K562 (cell line): Measurements from ENCODE around the gene FAM187B. TPM values are rescaled to one million over a fixed set of nuclear protein-coding genes. Genes with fewer than 3 reads are reported as not detected.

Source experiments
- ATAC-seq: fragments of 200-7000 bp; cut with Tn5 transposase; 3 replicates; pipeline ENCODE4 v1.9.1; 2020; ENCODE audit warnings: moderate library complexity
- BruUV-seq: library from RNA; stranded (reverse); fragments of 400-500 nt; replicated peaks from 2 replicates; lab custom pipeline; 2021; lab: Mats Ljungman, UMichigan
- CTCF ChIA-PET: fragments of 300-600 bp; formaldehyde crosslinking; extraction: SDS; loops from one replicate; lab custom pipeline; 2021; ENCODE audit warnings: low intra/inter-chr PET ratio; lab: Yijun Ruan, JAX
- POLR2A ChIA-PET: fragments of 300-600, 350-650 bp; sonication (Branson Sonifier 250); formaldehyde crosslinking; extraction: SDS; loops from one replicate; lab custom pipeline; 2021; ENCODE audit warnings: antibody characterized with exemption, inconsistent platforms; lab: Yijun Ruan, JAX
- DNase-seq, 4 experiments: peaks; one replicate each; pipeline versions ENCODE4 v3.0.0 to v3.0.0-alpha.2; 2011 to 2018; ENCODE audit warnings: low spot score in 3 of 4, mixed read lengths in 3 of 4; ENCODE audit errors: extremely low read depth in 1 of 4
- FAIRE-seq: peaks from 2 replicates; lab custom pipeline; 2011; peaks lifted over from hg19 to GRCh38; lab: Jason Lieb, UNC
- H2AFZ ChIP-seq: 2 replicates; pipeline ENCODE4 v1.6.0; 2011; ENCODE audit warnings: low read depth, low read length, control low read depth, inconsistent platforms
- H3K27ac ChIP-seq: fragments of 200-600 bp; 3 replicates; pipeline ENCODE4 v1.8.0; 2011; ENCODE audit warnings: low read depth, mild to moderate bottlenecking, control low read depth, inconsistent platforms, low read length, moderate library complexity, mixed read lengths; ENCODE audit errors: extremely low read depth
- H3K27me3 ChIP-seq, 2 experiments: fragments of 300-600 bp in 1 of 2; 2 replicates in 1 of 2; 3 replicates in 1 of 2; pipeline versions ENCODE4 v1.6.0 to v1.8.0; 2011; ENCODE audit warnings: inconsistent platforms in 2 of 2, low read length in 2 of 2, mild to moderate bottlenecking in 1 of 2, mixed read lengths in 1 of 2, moderate library complexity in 1 of 2; ENCODE audit not compliant: control insufficient read depth in 2 of 2, insufficient read depth in 2 of 2
- H3K36me3 ChIP-seq: fragments of 300-600 bp; 3 replicates; pipeline ENCODE4 v1.8.0; 2011; ENCODE audit warnings: mild to moderate bottlenecking, low read length, inconsistent platforms; ENCODE audit not compliant: control insufficient read depth, insufficient read depth
- H3K4me1 ChIP-seq, 2 experiments: fragments of 200-600 bp in 1 of 2; replicated peaks in 1 of 2; 2 replicates in 1 of 2; 3 replicates in 1 of 2; pipeline versions ENCODE4 v1.5.1 to v1.8.0; 2011; ENCODE audit warnings: inconsistent platforms in 2 of 2, low read length in 2 of 2, mild to moderate bottlenecking in 1 of 2, mixed read lengths in 1 of 2, moderate library complexity in 1 of 2; ENCODE audit not compliant: control insufficient read depth in 2 of 2, insufficient read depth in 2 of 2
- H3K4me2 ChIP-seq: 2 replicates; pipeline ENCODE4 v1.6.1; 2011; ENCODE audit warnings: low read length, control low read depth, inconsistent platforms, mixed read lengths; ENCODE audit not compliant: insufficient read depth
- H3K4me3 ChIP-seq: fragments of 200-600 bp; sonication (generic), shearing (Covaris generic); 2 replicates; pipeline ENCODE4 v1.5.1; 2016; ENCODE audit warnings: control low read depth, inconsistent platforms
- H3K79me2 ChIP-seq: fragments of 200-600 bp; 3 replicates; pipeline ENCODE4 v1.8.0; 2011; ENCODE audit warnings: low read length, inconsistent platforms; ENCODE audit not compliant: control insufficient read depth, insufficient read depth
- H3K9ac ChIP-seq, 2 experiments: 2 replicates each; pipeline versions ENCODE4 v1.6.0 to v1.6.1; 2011; ENCODE audit warnings: low read depth in 2 of 2, low read length in 2 of 2, control low read depth in 1 of 2, inconsistent platforms in 1 of 2, mild to moderate bottlenecking in 1 of 2, mixed read lengths in 1 of 2; ENCODE audit not compliant: insufficient read depth in 1 of 2
- H3K9me1 ChIP-seq: one replicate; pipeline ENCODE4 v1.6.0; 2011; ENCODE audit warnings: inconsistent platforms, mild to moderate bottlenecking, low read length, moderate library complexity; ENCODE audit not compliant: control insufficient read depth, insufficient read depth
- H3K9me3 ChIP-seq: replicated peaks from 2 replicates; pipeline ENCODE4 v1.5.1; 2011; ENCODE audit warnings: low read depth, low read length, inconsistent platforms; ENCODE audit not compliant: control insufficient read depth, insufficient read depth
- H4K20me1 ChIP-seq: replicated peaks from 2 replicates; pipeline ENCODE4 v1.6.1; 2011; ENCODE audit warnings: low read length, inconsistent platforms, mixed read lengths; ENCODE audit not compliant: control insufficient read depth, insufficient read depth
- BHLHE40 ChIP-seq: IDR thresholded peaks from 2 replicates; pipeline ENCODE4 v1.6.1; 2011; ENCODE audit warnings: low read length, improper control_type of control experiment
- CBFA2T3 ChIP-seq: fragments of 450-650 bp; IDR thresholded peaks from 2 replicates; pipeline ENCODE4 v1.6.1; 2017
- EP400 ChIP-seq: fragments of 450-650 bp; IDR thresholded peaks from 2 replicates; pipeline ENCODE4 v1.6.1; 2017; ENCODE audit warnings: antibody characterized with exemption, mild to moderate bottlenecking, moderate library complexity
- GTF2E2 ChIP-seq: fragments of 200-800 bp; sonication (Bioruptor generic); IDR thresholded peaks from 2 replicates; pipeline ENCODE4 v1.6.1; 2016; ENCODE audit warnings: missing genetic modification characterization, missing compliant biosample characterization
- KDM1A ChIP-seq, 2 experiments: fragments of 450-650 bp; IDR thresholded peaks; 2 replicates each; pipeline ENCODE4 v1.6.1; 2016; ENCODE audit warnings: mild to moderate bottlenecking in 2 of 2
- NCOR1 ChIP-seq: fragments of 450-650 bp; IDR thresholded peaks from 2 replicates; pipeline ENCODE4 v1.6.1; 2016; ENCODE audit warnings: mild to moderate bottlenecking, moderate library complexity
- NFATC3 ChIP-seq: fragments of 450-650 bp; IDR thresholded peaks from 2 replicates; pipeline ENCODE4 v1.6.1; 2017; ENCODE audit warnings: mild to moderate bottlenecking
- NFE2L1 ChIP-seq: fragments of 450-650 bp; IDR thresholded peaks from 2 replicates; pipeline ENCODE4 v1.6.1; 2016; ENCODE audit warnings: missing genetic modification characterization, low read depth, mild to moderate bottlenecking, missing compliant biosample characterization, moderate library complexity, borderline replicate concordance
- NFRKB ChIP-seq: fragments of 450-650 bp; IDR thresholded peaks from 2 replicates; pipeline ENCODE4 v1.6.1; 2016; ENCODE audit warnings: low read depth
- NR2C2 ChIP-seq, 2 experiments: fragments of 200-800 bp in 1 of 2; sonication (Bioruptor generic) in 1 of 2; sonication (generic) in 1 of 2; formaldehyde crosslinking in 1 of 2; IDR thresholded peaks; 2 replicates each; pipeline versions ENCODE4 v1.6.1 to v1.8.0; 2016 to 2022; ENCODE audit warnings: mild to moderate bottlenecking in 1 of 2, missing compliant biosample characterization in 1 of 2, missing genetic modification characterization in 1 of 2, missing genetic modification reagents in 1 of 2
- PHF20 ChIP-seq: fragments of 450-650 bp; IDR thresholded peaks from 2 replicates; pipeline ENCODE4 v1.6.1; 2018; ENCODE audit not compliant: partially characterized antibody
- SAP30 ChIP-seq: fragments of 200-600 bp; sonication (generic); IDR thresholded peaks from 2 replicates; pipeline ENCODE4 v1.6.1; 2012; ENCODE audit warnings: borderline replicate concordance, low read depth, mild to moderate bottlenecking, moderate library complexity, low read length, control low read depth, inconsistent platforms; ENCODE audit not compliant: insufficient read depth, poor library complexity, severe bottlenecking
- TCF7L2 ChIP-seq: fragments of 150-350 bp; IDR thresholded peaks from 2 replicates; pipeline ENCODE4 v1.6.1; 2016; ENCODE audit warnings: low read depth, mild to moderate bottlenecking, low read length, moderate library complexity
- ZBTB17 ChIP-seq: fragments of 450-650 bp; formaldehyde crosslinking; IDR thresholded peaks from 2 replicates; pipeline ENCODE4 v1.4.0; 2020; ENCODE audit warnings: mild to moderate bottlenecking
- ZNF12 ChIP-seq: sonication (generic); formaldehyde crosslinking; IDR thresholded peaks from 2 replicates; pipeline ENCODE4 v1.4.0; 2020; ENCODE audit warnings: mild to moderate bottlenecking, missing genetic modification reagents
- ZNF24 ChIP-seq: fragments of 450-650 bp; IDR thresholded peaks from 2 replicates; pipeline ENCODE4 v1.6.1; 2016
- ZNF263 ChIP-seq: sonication (generic); formaldehyde crosslinking; IDR thresholded peaks from 2 replicates; pipeline ENCODE4 v1.8.0; 2022; ENCODE audit warnings: mild to moderate bottlenecking, missing genetic modification reagents, borderline replicate concordance
- ZNF561 ChIP-seq: fragments of 450-650 bp; formaldehyde crosslinking; conservative IDR thresholded peaks from 2 replicates; pipeline ENCODE4 v1.4.0; 2020; ENCODE audit warnings: mild to moderate bottlenecking, moderate library complexity
- ZNF699 ChIP-seq: fragments of 250-450 bp; sonication (Bioruptor Pico); IDR thresholded peaks from 2 replicates; pipeline ENCODE4 v1.8.0; 2021; ENCODE audit warnings: mild to moderate bottlenecking, moderate library complexity; ENCODE audit not compliant: insufficient replicate concordance
- WGBS: fragments of 100-300 bp; shearing (Covaris generic); methylation state at CpG from one replicate; pipeline ENCODE4 v1.1.6; 2016; ENCODE audit warnings: low coverage, mixed read lengths; ENCODE audit not compliant: insufficient coverage; ENCODE audit errors: missing lambda C conversion rate; 5-methylcytosine and 5-hydroxymethylcytosine counted together
- in situ Hi-C: fragments of 300-500 bp; cut with MboI; formaldehyde crosslinking; loops from 4 replicates; pipeline ENCODE4 v1.15.0; 2018; ENCODE audit warnings: inconsistent platforms, mixed read lengths
- intact Hi-C: fragments of 100-400 bp; cut with micrococcal nuclease; formaldehyde crosslinking; loops from 2 replicates; pipeline ENCODE4 v1.14.2; 2022
- polyA plus RNA-seq, 8 experiments: library from polyadenylated mRNA; depleted of rRNA in 4 of 8; stranded (reverse) in 5 of 8; unstranded in 3 of 8; fragments of >200 nt; fragmentation: Nextera tagmentation in 2 of 8; fragmentation: Illumina TruSeq in 1 of 8; extraction: Ambion mirVana in 2 of 8; extraction: Trizol in 1 of 8; gene quantifications; 2 replicates each; pipeline versions ENCODE4 v1.2.1 to v1.2.3, GENCODE V29; 2011 to 2014; ENCODE audit warnings: inconsistent platforms in 1 of 8, missing spikeins in 1 of 8
- total RNA-seq, 7 experiments: library from RNA; depleted of rRNA in 6 of 7; stranded (reverse); fragments of >200 nt in 6 of 7; fragmentation: Illumina TruSeq in 2 of 7; extraction: Trizol in 2 of 7; gene quantifications; 2 replicates each; pipeline versions ENCODE4 v1.2.1 to v1.2.3, GENCODE V29; 2011 to 2021; ENCODE audit warnings: low replicate concordance in 1 of 7
- TF ChIP-seq, protein P1 (sequence below), 2 experiments: fragments of 450-650 bp; conservative IDR thresholded peaks; 2 replicates each; pipeline ENCODE4 v1.6.1; 2017; ENCODE audit warnings: mild to moderate bottlenecking in 2 of 2, moderate library complexity in 2 of 2

The FAM187B gene
- total and polyA plus RNA-seq, 9 of the 15 experiments (the other 6 are each of a cell fraction or from before 2014, with no cell fraction given), result 0.04 to 0.09 TPM; not detected in 7

GRCh38 chr19:35248310-35249145 is 20.0 kb upstream of the FAM187B start, which contains the start of gene LSR:
LSR (plus strand) TSS chr19:35249002; CDS start chr19:35249023, 21 bp downstream.
- in situ Hi-C loops (no loop called here), intact Hi-C loops (loop anchor here (2.0 to 5.0 kb wide), 4 partner anchors 28 to 96 kb away; partner anchors contain the start of gene FXYD5)
- no peaks in the 10 kb centered on the region; the same call in 1 of the 2 replicates for H4K20me1 ChIP-seq
- no TSS peak for BruUV-seq
- peak; percentile 84 for FAIRE-seq
- peaks cover 17 to 30% of the 10 kb centered on the region in 2 experiments; a peak in 4 of 5 replicates for H3K4me1 ChIP-seq
- ChIA-PET POLR2A (no interaction called here), CTCF (interaction anchor here (0.7 to 1.3 kb wide), 2 partner anchors 12 to 21 kb away, joined by 3 to 6 read pairs; partner anchors contain the start of gene USF2)
- H3K36me3 ChIP-seq, result peaks cover 31% of the 10 kb centered on the region; the same call in 2 of the 3 replicates
- H2AFZ ChIP-seq, result peak within 1 kb of the TSS; percentile 99
- peak; percentile 93 for ATAC-seq
- no peaks in the 10 kb centered on the region for H3K27me3 ChIP-seq
- peak within 1 kb of the TSS; percentile 61 for H3K4me3 ChIP-seq
- DNase-seq, result peak; percentile 95 to 97 (median 96)
- peaks cover 33% of the 10 kb centered on the region for H3K79me2 ChIP-seq
- peak within 1 kb of the TSS; percentile 96 for H3K27ac ChIP-seq
- 0% methylated on average over 51 of the region's 69 CpGs for WGBS
- H3K9ac ChIP-seq, result peak within 1 kb of the TSS; percentile 81 to 92
- H3K9me3 ChIP-seq, result peaks cover 4% of the 10 kb centered on the region; the same call in 1 of the 2 replicates
- no peaks in the 10 kb centered on the region for H3K9me1 ChIP-seq
- peak within 1 kb of the TSS; percentile 94 for H3K4me2 ChIP-seq
- TF ChIP-seq GTF2E2 (tag), result peak; percentile 82; the same call in 1 of the 2 replicates
- no peak for TF ChIP-seq ZNF12
- TF ChIP-seq CBFA2T3, result no peak
- peak; percentile 86 for TF ChIP-seq NR2C2 (CRISPR knock-in tag; IDR thresholded peaks at IDR 0.05)
- TF ChIP-seq NR2C2 (tag; IDR thresholded peaks at IDR 0.05), result peak; percentile 77
- peak; percentile 77 for TF ChIP-seq EP400
- TF ChIP-seq ZNF561, result no peak
- TF ChIP-seq NFATC3, result no peak
- TF ChIP-seq ZBTB17 (CRISPR knock-in tag), result no peak
- peak; percentile 41 for TF ChIP-seq NCOR1
- no peak for TF ChIP-seq ZNF699
- TF ChIP-seq ZNF24, result no peak
- peak; percentile 83 for TF ChIP-seq BHLHE40
- TF ChIP-seq NFE2L1 (tag), result no peak
- TF ChIP-seq ZNF263 (CRISPR knock-in tag), result peak; percentile 56; the same call in 1 of the 2 replicates
- peak; percentile 8 to 28 for TF ChIP-seq KDM1A (IDR thresholded peaks at IDR 0.05)
- TF ChIP-seq, protein P1, sequence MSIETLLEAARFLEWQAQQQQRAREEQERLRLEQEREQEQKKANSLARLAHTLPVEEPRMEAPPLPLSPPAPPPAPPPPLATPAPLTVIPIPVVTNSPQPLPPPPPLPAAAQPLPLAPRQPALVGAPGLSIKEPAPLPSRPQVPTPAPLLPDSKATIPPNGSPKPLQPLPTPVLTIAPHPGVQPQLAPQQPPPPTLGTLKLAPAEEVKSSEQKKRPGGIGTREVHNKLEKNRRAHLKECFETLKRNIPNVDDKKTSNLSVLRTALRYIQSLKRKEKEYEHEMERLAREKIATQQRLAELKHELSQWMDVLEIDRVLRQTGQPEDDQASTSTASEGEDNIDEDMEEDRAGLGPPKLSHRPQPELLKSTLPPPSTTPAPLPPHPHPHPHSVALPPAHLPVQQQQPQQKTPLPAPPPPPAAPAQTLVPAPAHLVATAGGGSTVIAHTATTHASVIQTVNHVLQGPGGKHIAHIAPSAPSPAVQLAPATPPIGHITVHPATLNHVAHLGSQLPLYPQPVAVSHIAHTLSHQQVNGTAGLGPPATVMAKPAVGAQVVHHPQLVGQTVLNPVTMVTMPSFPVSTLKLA (conservative IDR thresholded peaks at IDR 0.05), result peak; percentile 87 to 88
- peak; percentile 86 for TF ChIP-seq TCF7L2
- TF ChIP-seq SAP30, result peak; percentile 90
- TF ChIP-seq NFRKB, result peak; percentile 52; the same call in 1 of the 2 replicates
- TF ChIP-seq PHF20, result peak; percentile 39
